ENCODE measurements around the gene PNCK.

Gene PNCK

DNA sequence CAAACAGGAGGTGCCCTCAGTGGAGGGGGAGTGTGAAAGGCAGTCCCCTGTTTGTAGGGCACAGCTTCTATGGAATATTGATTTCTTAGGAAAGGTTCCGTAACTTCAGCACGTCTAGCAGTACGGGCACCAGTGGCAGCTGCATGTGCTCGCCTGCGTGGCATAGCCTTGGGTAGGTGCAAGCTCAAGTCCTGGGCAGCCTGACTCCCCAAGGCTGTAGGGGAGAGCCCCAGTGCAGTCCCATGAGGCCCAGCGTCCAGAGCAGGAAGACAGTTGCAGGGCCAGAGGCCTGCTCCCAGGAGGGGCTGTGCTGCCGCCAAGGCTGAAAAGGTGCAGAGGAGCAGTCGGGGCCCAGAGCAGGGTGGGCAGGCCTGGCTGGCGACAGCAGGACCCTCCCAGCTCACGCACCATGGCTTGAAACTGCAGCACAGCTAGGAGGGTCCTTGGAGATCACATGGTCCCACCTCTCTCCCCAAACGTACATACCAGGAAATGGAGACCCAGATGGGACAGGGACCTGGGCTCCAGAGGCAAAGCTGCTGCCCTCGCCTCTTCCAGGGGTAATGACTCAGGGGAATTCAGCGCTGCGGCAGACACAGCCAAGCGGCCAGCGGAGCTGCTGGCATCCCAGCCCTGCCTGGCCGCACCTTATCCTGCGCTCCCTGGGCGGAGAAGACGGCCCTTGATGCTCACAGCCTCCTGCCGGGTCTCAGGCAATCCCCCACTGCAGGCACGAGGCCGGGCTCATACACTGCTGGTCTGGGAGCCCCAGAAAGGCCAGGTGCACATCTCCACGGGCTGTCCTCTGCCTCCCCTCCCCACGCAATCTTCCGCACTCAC, 32.7 kb downstream of the PNCK start:
- no peak for DNase-seq

GRCh38 chrX:153640045-153640686, 33.4 kb downstream of the PNCK start:
- no peak for DNase-seq

GRCh38 chrX:153639177-153640044, 34.2 kb downstream of the PNCK start:
- DNase-seq: no peak

GRCh38 chrX:153638436-153639176, 35.0 kb downstream of the PNCK start:
- DNase-seq: no peak

GRCh38 chrX:153638041-153638371, 35.6 kb downstream of the PNCK start:
- DNase-seq: no peak

DNA sequence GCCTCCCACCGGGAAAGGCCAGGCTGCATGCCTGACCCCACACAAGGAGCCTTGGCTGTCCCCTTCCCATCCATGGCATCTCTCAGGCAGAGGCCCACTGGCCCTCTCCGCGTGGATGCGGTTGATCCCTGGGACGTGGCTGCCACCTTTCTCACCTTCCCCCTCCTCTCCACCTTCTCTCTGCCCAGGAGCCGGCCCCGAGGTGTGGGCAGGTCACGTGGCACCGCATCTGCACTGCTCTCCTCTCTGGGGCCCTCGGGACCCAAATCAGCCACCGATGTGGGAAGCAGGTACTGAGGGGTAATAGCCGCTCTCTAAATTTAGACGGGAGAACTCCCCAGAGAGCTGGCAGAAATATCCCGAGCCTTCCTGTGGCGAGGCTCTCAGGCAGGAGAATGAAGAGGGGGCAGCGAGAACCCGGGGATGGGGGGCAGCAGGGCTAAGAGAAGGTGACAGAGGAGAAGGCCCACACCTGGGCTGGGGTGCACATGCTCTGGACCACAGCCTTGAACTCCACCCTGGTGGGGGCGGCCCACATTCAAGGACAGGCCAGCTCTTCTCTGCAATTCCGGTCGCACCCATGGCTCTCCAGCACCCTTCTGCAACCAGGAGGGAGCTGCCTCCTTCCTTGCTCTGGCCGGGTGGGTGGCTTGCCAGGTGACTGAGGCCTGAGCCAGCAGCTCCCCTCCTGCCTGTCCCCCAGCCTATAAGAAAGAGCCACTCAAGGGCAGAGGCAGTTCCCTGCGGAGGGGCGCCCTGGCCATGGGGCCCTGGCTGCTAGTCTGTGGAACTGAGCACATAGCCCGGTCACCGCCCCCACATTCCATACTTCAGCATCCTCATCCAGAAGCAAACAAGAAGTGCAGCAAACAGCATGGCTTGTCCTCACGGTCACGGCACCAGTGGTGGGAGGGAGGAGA, 36.2 kb downstream of the PNCK start:
- no peak for DNase-seq

GRCh38 chrX:153636716-153637115, 36.9 kb downstream of the PNCK start:
- no peak for DNase-seq

GRCh38 chrX:153635788-153636668, 37.6 kb downstream of the PNCK start:
- DNase-seq: no peak

DNA sequence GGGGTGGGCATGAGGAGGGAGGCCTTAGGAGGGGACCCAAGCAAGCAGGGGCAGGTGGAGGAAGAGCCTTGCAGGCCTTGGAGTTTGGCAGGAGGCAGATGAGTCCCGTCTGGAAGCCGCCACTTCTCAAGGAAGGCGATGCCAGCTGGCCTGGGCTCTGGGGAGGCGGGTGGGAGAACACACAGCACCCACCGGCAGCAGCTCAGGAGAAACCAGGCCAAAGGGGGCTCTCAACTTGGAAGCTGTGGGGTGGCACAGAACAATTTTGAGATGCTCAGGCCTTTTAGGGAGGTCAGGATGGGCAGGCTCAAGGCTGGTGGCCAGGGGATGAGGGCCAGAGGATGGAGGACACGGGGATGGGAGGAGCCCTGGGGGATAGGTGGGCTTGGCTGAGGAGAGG, 38.2 kb downstream of the PNCK start:
- DNase-seq: no peak

DNA sequence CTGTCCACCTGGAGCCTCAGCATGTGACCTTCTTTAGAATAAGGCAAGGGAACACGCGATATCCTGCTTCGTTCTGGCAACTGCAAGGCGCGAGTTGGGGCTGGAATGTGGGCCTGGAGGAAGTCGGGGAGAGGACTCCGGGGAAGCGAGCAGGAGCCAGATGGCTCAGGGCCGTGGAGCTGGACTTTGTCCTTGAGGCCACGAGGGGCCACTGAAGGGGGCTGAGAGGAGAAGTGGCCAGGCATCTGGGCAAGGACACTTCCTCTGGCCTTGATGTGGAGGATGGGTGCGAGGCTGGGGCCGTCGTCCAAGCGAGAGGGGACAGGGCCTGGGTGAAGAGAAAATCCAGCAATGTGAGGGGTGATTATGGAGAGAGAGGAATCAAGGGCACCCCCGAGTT, 38.8 kb downstream of the PNCK start:
- no peak for DNase-seq

DNA sequence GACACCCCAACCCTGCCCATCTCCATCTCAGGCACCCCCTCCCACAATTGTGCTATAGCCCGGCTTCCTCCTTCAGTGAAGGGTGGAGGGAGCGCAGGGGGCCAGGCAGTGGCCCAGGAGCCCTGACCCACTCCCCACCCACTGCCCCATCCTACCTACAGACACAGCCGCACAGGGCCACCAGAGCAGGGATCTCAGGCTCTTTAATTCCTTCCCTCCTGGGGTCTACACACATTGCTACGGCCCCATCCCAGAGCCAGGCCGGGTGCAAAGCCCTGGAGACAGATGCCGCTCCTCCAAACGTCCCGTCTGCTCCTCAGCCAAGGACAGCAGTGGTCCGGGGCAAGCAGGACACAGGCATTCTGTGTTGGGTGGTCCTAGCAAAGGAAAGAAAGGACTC, 39.4 kb downstream of the PNCK start:
- DNase-seq: no peak

GRCh38 chrX:153633607-153634180, 39.9 kb downstream of the PNCK start:
- no peak for DNase-seq

GRCh38 chrX:153633048-153633447, 40.6 kb downstream of the PNCK start:
- no peak for DNase-seq

- DNase-seq: no peak
These were observed 41.0 kb downstream of the PNCK start for GRCh38 chrX:153632595-153632946.

DNA sequence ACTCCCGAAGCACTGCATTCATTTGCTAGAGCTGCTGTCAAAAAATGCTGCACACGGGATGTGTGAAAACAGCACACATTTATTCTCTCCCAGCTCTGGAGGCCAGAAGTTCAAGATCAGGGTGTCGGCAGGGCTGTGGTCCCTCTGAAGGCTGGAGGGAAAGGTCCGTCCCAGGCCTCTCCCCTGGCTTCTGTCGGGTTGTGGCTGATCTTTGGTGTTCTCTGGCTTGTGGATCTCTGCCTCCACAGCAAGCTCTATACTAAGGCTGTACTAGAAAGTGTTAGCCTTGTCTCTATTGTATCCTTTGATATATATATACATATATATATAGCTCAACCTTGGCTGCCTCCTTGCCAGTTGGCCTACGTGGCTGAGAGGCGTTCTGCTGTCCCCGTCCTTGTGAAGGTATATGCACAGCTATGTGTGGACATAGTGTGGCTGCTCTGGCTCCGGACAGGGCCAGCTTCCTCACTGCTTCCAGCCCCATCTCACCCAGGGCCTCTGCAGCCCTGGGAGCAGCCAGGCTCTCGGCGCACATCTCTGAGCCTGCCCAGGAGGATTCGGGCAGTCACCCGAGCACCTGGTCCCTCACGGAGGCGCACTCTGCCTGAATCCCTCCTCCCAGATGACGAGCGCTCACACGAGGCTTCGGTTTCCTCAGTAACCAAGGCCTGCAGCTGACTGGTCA, 41.6 kb downstream of the PNCK start:
- no peak for DNase-seq

DNA sequence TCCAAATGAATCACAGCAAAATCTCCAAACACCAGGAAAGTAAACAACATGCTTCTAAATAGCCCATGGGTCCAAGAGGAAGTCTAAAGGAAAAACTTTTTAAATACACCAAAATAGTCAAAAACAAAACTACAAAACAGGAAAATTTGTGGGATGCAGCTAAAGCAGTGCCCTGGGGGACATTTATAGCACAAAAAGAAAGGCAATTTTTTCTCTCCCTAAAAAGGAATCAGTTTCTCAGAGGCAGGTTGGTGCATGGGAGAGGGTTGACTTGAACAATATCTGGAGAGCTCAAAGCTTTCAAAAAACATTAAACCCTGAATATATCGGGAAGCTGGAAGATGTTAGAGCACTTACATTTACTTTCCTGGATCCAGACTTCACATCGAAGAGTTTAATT, 42.3 kb downstream of the PNCK start:
- DNase-seq: no peak

- DNase-seq: no peak
These were observed 44.9 kb downstream of the PNCK start for GRCh38 chrX:153628665-153629064.

GRCh38 chrX:153628129-153628528, 45.5 kb downstream of the PNCK start:
- no peak for DNase-seq

DNA sequence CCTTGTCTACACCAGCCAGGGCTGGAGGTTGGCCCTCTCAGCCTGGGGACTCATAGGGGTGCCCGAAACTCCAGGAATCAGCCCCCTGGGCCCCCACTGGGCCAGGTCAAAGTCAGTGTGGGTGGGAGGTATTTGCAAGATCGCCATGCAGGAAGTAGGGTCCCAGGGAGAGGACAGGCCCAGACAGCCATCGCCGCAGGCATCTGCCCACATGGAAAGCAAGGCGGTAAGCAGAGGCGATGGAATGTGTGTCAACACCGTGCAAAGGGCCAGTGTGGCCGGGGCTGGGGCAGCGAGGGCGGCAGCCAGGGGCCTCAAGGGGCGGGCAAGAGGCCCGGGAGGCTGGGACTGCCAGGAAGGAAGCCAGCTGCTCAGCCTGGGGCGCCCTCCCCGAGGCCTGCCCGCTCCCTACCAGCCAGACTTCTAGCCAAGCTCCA, 45.9 kb downstream of the PNCK start:
- no peak for DNase-seq
